Bronchial epithelial cell (primary cell): ENCODE measurements around the gene RCN1. TPM values are rescaled to one million over a fixed set of nuclear protein-coding genes. Genes with fewer than 3 reads are reported as not detected.
"Not testable (repeated sequence)": the region's sequence is repeated elsewhere in the genome, so short reads cannot be mapped to it uniquely, and the experiment has no call there.

Source experiments
- DNase-seq: peaks from one replicate; pipeline ENCODE4 v3.0.0-alpha.2; 2010; ENCODE audit warnings: low read depth
- FAIRE-seq: peaks from 2 replicates; lab custom pipeline; 2011; peaks lifted over from hg19 to GRCh38; lab: Jason Lieb, UNC
- H3K27me3 ChIP-seq: 2 replicates; pipeline ENCODE4 v1.5.1; 2011; ENCODE audit warnings: low read length; ENCODE audit not compliant: control insufficient read depth, insufficient read depth
- H3K36me3 ChIP-seq: 2 replicates; pipeline ENCODE4 v1.5.1; 2011; ENCODE audit warnings: low read length; ENCODE audit not compliant: control insufficient read depth, insufficient read depth
- H3K4me3 ChIP-seq: 2 replicates; pipeline ENCODE4 v1.5.1; 2011; ENCODE audit warnings: mild to moderate bottlenecking, low read depth, low read length, control low read depth
- total RNA-seq: library from RNA; depleted of rRNA; stranded (reverse); fragments of >200 nt; gene quantifications from 2 replicates; pipeline ENCODE4 v1.2.1, GENCODE V29; 2014
- TF ChIP-seq, protein P1 (sequence below): IDR thresholded peaks from 2 replicates; pipeline ENCODE4 v1.5.1; 2011; ENCODE audit warnings: mild to moderate bottlenecking, moderate library complexity, low read length, control low read depth, inconsistent platforms; ENCODE audit not compliant: insufficient read depth, severe bottlenecking

RCN1 gene
- total RNA-seq, 1 donor from 2014 or later, result 113 TPM

DNA sequence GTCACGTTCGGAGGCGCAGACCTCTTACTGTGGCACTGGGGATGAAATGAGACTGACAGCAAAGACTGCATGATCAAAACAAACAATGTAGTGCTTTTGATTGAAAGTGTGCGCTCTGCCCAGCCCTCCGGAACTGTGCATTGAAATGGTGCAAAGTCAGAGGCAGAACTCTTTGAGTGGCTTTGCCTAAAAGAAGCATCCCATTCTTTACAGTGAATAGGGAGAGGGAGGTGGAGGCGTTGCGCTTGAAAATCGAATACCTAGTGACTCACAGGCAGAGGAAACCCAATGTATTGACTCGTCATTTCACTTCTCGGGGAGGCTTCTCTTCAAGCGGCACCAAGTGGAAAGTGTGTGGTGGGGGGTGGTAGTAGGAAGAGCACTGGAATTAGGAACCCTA, 10.9 kb downstream of the RCN1 start:
- TF ChIP-seq, protein P1, sequence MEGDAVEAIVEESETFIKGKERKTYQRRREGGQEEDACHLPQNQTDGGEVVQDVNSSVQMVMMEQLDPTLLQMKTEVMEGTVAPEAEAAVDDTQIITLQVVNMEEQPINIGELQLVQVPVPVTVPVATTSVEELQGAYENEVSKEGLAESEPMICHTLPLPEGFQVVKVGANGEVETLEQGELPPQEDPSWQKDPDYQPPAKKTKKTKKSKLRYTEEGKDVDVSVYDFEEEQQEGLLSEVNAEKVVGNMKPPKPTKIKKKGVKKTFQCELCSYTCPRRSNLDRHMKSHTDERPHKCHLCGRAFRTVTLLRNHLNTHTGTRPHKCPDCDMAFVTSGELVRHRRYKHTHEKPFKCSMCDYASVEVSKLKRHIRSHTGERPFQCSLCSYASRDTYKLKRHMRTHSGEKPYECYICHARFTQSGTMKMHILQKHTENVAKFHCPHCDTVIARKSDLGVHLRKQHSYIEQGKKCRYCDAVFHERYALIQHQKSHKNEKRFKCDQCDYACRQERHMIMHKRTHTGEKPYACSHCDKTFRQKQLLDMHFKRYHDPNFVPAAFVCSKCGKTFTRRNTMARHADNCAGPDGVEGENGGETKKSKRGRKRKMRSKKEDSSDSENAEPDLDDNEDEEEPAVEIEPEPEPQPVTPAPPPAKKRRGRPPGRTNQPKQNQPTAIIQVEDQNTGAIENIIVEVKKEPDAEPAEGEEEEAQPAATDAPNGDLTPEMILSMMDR, result no peak
- Histone ChIP-seq H3K27me3 (no peaks in the 10 kb centered on the region), H3K36me3 (peaks cover 17% of the 10 kb centered on the region), H3K4me3 (no peak overlapping the region)
- DNase-seq (no peak), FAIRE-seq (no peak)

DNA sequence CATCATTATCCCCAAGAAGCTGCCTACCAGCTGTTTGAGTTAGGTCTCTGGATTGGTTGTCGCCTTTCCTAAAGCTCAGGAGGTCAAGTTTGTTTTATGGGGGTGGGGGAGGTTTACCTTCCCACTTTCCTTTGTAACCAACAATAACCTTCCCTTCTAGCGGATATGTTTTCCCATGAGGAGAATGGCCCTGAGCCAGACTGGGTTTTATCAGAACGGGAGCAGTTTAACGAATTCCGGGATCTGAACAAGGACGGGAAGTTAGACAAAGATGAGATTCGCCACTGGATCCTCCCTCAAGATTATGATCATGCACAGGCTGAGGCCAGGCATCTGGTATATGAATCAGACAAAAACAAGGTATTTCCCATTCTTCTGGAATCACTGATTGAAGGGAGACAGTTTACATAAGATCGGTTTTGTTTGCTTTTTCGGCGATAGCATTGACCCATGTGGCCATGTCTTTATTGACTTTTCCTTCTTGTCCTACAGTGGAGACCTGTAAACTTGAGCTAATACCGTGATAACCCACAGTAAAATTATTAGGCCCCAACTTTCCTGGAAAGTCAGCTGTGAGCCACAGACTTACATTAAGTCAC, 12.3 kb downstream of the RCN1 start:
- not testable (repeated sequence) for DNase-seq, H3K27me3 ChIP-seq, H3K4me3 ChIP-seq
- FAIRE-seq, result peak; percentile 13
- H3K36me3 ChIP-seq, result peaks cover 15% of the 10 kb centered on the region

DNA sequence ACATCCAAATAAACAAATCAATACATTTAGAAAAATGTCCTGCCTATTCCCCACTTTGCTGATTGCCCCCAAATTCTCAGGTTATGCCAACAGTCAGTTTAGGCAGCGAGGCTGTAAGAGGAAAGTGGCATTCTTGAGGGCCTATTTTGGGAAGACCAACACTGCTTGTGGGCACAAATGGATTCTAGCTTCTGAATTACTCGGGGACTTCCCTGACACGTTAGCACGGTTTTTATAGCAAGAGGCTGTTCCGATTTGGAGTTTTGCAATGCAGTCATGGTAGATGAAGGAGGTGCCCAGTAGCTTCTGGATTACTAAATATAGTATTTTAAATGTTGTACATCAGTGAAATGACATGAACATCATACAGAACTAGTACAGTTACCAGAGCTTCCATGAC, 13.1 kb downstream of the RCN1 start:
- DNase-seq, result no peak
- FAIRE-seq, result no peak
- peaks cover 9% of the 10 kb centered on the region for H3K36me3 ChIP-seq
- H3K4me3 ChIP-seq, result no peak overlapping the region
- TF ChIP-seq, protein P1, result no peak
- H3K27me3 ChIP-seq, result no peaks in the 10 kb centered on the region

DNA sequence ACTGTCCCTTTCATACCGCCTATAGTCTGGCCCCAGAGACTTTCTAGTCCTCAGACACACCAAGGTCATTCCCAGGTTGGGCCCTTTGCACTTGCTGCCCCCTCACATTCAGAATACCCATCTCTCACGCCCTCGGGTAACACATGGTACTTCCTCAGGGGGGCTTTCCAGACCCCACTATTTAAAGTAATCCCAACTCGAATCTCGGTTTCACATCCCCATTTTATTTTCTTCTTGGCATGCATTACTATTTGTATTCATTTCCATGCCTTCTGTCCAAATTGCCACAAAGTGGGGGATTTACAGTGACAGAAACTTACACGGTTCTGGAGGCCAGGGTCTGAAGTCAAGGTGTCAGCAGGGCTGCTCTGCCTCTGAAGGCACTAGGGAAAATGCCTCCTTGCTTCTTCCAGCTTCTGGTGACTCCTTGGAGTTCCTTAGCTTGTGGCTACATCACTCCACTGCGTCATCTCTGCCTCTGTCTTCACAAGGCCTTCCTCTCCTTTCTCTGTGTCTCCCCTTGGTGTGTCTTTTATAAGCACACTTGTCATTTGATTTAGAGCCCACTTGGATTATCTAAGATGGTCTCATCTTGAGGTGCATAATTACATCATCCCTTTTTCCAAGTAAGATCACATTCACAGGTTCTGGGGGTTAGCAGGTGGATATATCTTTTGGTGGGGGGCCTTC, 15.1 kb downstream of the RCN1 start:
- TF ChIP-seq, protein P1, result no peak
- no peaks in the 10 kb centered on the region for H3K27me3 ChIP-seq
- peaks cover 2% of the 10 kb centered on the region for H3K36me3 ChIP-seq
- DNase-seq (no peak), FAIRE-seq (no peak)
- no peak overlapping the region for H3K4me3 ChIP-seq

DNA sequence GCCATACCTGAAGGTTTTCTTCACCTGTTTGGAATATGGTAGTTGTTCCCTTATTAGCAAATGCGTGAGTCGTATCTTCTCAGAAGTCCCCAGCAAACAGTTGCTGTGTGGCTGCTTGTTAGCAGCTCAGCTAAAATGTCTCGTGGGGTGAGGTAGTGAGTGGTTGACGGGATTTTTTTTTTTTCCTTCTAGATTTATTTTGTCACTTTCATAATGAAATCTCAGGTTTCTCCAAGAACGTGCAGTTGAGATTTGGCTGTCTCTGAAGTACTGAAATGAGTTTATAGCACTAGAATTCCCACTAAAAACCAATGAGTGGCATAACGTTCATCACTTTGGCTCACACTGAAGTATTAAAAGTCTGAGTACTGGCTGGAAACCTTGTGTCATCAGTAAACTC, 16.8 kb downstream of the RCN1 start:
- Histone ChIP-seq H3K4me3 (no peak overlapping the region), H3K27me3 (peaks cover 3% of the 10 kb centered on the region), H3K36me3 (no peaks in the 10 kb centered on the region)
- DNase-seq (no peak), FAIRE-seq (no peak)
- TF ChIP-seq, protein P1, result no peak

DNA sequence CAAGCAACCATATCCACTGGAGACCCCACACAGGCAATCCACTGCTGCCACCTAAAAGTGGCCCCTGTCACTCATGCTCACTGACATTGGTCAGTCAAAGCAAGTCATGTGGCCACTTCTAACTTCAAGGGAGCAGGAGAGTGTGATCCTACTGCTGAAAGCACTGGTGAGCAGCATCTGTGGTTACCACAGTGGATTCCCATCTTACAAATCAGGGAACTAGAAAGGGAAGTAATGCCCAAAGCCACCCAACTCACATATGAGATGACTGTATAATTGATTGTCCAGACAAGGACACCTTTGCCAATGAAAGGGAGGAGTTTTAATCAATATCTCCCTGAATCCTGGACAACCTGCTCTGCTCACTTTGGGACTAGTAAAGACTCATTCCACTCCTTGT, 17.7 kb downstream of the RCN1 start:
- TF ChIP-seq, protein P1, result no peak
- no peak for FAIRE-seq
- Histone ChIP-seq H3K4me3 (no peak overlapping the region), H3K27me3 (peaks cover 3% of the 10 kb centered on the region), H3K36me3 (no peaks in the 10 kb centered on the region)
- no peak for DNase-seq
